Keratinocyte (primary cell): Measurements from ENCODE around the gene DVL2. TPM values are rescaled to one million over a fixed set of nuclear protein-coding genes. Genes with fewer than 3 reads are reported as not detected.
"Not testable (repeated sequence)": the region's sequence is repeated elsewhere in the genome, so short reads cannot be mapped to it uniquely, and the experiment has no call there.

Experiments
- DNase-seq: peaks from one replicate; pipeline ENCODE4 v3.0.0-alpha.2; 2011; ENCODE audit warnings: low read depth, missing footprints, low spot score
- FAIRE-seq: peaks from 2 replicates; lab custom pipeline; 2011; peaks lifted over from hg19 to GRCh38; lab: Jason Lieb, UNC
- H2AFZ ChIP-seq: 2 replicates; pipeline ENCODE4 v1.6.0; 2012; ENCODE audit warnings: low read length, control low read depth, inconsistent platforms; ENCODE audit not compliant: control insufficient read depth
- H3K27ac ChIP-seq: 2 replicates; pipeline ENCODE4 v1.5.1; 2011; ENCODE audit warnings: low read length; ENCODE audit not compliant: control insufficient read depth, insufficient read depth
- H3K27me3 ChIP-seq: 3 replicates; pipeline ENCODE4 v1.6.0; 2011; ENCODE audit warnings: low read length; ENCODE audit not compliant: control insufficient read depth, insufficient read depth; ENCODE audit errors: extremely low read depth
- H3K36me3 ChIP-seq, 2 experiments: 2 replicates in 1 of 2; 3 replicates in 1 of 2; pipeline ENCODE4 v1.5.1; 2011; ENCODE audit warnings: low read length in 2 of 2, mild to moderate bottlenecking in 1 of 2; ENCODE audit not compliant: control insufficient read depth in 2 of 2, insufficient read depth in 2 of 2; ENCODE audit errors: extremely low read depth in 1 of 2
- H3K4me1 ChIP-seq: 3 replicates; pipeline ENCODE4 v1.5.1; 2011; ENCODE audit warnings: low read length; ENCODE audit not compliant: control insufficient read depth, insufficient read depth; ENCODE audit errors: extremely low read depth
- H3K4me2 ChIP-seq: 3 replicates; pipeline ENCODE4 v1.6.0; 2011; ENCODE audit warnings: low read depth, low read length; ENCODE audit not compliant: control insufficient read depth, insufficient read depth; ENCODE audit errors: extremely low read depth
- H3K4me3 ChIP-seq, 3 experiments: fragments of 200-600 bp in 1 of 3; sonication (generic) in 1 of 3; 2 replicates in 2 of 3; 3 replicates in 1 of 3; pipeline ENCODE4 v1.5.1; 2011 to 2016; ENCODE audit warnings: low read length in 3 of 3, mild to moderate bottlenecking in 3 of 3, control low read depth in 2 of 3, inconsistent platforms in 1 of 3, low read depth in 1 of 3, mixed read lengths in 1 of 3, mixed run types in 1 of 3, moderate library complexity in 1 of 3; ENCODE audit not compliant: control insufficient read depth in 2 of 3, insufficient read depth in 2 of 3; ENCODE audit errors: extremely low read depth in 1 of 3
- H3K79me2 ChIP-seq: 2 replicates; pipeline ENCODE4 v1.6.0; 2012; ENCODE audit warnings: low read length; ENCODE audit not compliant: control insufficient read depth, insufficient read depth
- H3K9ac ChIP-seq: 3 replicates; pipeline ENCODE4 v1.6.0; 2011; ENCODE audit warnings: low read length; ENCODE audit not compliant: control insufficient read depth, insufficient read depth; ENCODE audit errors: extremely low read depth
- H3K9me1 ChIP-seq: 3 replicates; pipeline ENCODE4 v1.6.0; 2011; ENCODE audit warnings: low read length; ENCODE audit not compliant: control insufficient read depth, insufficient read depth; ENCODE audit errors: extremely low read depth
- H3K9me3 ChIP-seq: 2 replicates; pipeline ENCODE4 v1.5.1; 2012; ENCODE audit warnings: low read depth, low read length; ENCODE audit not compliant: control insufficient read depth
- H4K20me1 ChIP-seq: 3 replicates; pipeline ENCODE4 v1.6.0; 2011; ENCODE audit warnings: low read length; ENCODE audit not compliant: control insufficient read depth, insufficient read depth; ENCODE audit errors: extremely low read depth
- EZH2 ChIP-seq: IDR thresholded peaks from one replicate; pipeline ENCODE4 v1.6.1; 2012; ENCODE audit warnings: inconsistent platforms, mild to moderate bottlenecking, low read length, moderate library complexity
- dilution Hi-C: fragments of 300-500 bp; cut with MboI; formaldehyde crosslinking; loops from one replicate; pipeline ENCODE4 v1.7.0; 2020; ENCODE audit warnings: low sequenced_read_pairs; ENCODE audit not compliant: extremely low pct_ligation_motif_present
- polyA plus RNA-seq, 5 experiments: library from polyadenylated mRNA; depleted of rRNA in 3 of 5; stranded (reverse) in 3 of 5; stranded (forward) in 1 of 5; unstranded in 1 of 5; fragments of >200 nt; gene quantifications; 1 replicate in 1 of 5; 2 replicates in 3 of 5; 3 replicates in 1 of 5; pipeline versions ENCODE4 v1.2.1 to v1.2.3, GENCODE V29; 2011 to 2012; ENCODE audit warnings: missing spikeins in 2 of 5, low read depth in 1 of 5, low replicate concordance in 1 of 5
- TF ChIP-seq, protein P1 (sequence below), 3 experiments: IDR thresholded peaks in 1 of 3; conservative IDR thresholded peaks in 1 of 3; optimal IDR thresholded peaks in 1 of 3; 2 replicates in 2 of 3; 3 replicates in 1 of 3; pipeline versions ENCODE3 to v1.5.1; 2011; ENCODE audit warnings: low read length in 3 of 3, mild to moderate bottlenecking in 3 of 3, moderate library complexity in 2 of 3, control low read depth in 1 of 3, inconsistent platforms in 1 of 3; ENCODE audit not compliant: insufficient read depth in 2 of 3; ENCODE audit errors: extremely low read depth in 1 of 3

Gene DVL2
- polyA plus RNA-seq, 1 donor (not counting 4 experiments of a cell fraction or from before 2014, with no cell fraction given) = 3.7 TPM

DNA sequence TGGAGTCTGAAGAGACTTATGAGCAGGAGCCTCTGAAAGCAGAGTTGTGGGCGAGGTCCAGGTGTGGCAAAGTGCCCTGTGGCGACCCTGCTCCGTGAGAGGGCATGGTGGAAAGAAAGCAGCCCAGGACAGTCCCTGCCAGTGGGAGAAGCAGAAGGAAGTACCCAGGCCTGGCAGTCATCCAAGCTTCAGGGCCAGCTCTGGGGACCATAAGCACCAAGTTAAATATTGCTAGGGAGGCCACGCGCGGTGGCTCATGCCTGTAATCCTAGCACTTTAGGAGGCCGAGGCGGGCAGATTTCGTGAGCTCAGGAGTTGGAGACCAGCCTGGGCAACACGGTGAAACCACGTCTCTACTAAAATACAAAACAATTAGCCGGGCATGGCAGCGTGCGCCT is 50.2 kb downstream of the DVL2 start:
- H3K36me3 ChIP-seq = no peaks in the 10 kb centered on the region
- H2AFZ ChIP-seq = no peak overlapping the region
- no peak overlapping the region for H3K27ac ChIP-seq
- no peak overlapping the region for H3K9ac ChIP-seq
- no peak overlapping the region for H3K4me2 ChIP-seq
- H3K9me1 ChIP-seq = no peaks in the 10 kb centered on the region
- no peaks in the 10 kb centered on the region for H3K4me1 ChIP-seq
- FAIRE-seq = no peak
- no peaks in the 10 kb centered on the region for H3K79me2 ChIP-seq
- H4K20me1 ChIP-seq = no peaks in the 10 kb centered on the region
- TF ChIP-seq, protein P1, sequence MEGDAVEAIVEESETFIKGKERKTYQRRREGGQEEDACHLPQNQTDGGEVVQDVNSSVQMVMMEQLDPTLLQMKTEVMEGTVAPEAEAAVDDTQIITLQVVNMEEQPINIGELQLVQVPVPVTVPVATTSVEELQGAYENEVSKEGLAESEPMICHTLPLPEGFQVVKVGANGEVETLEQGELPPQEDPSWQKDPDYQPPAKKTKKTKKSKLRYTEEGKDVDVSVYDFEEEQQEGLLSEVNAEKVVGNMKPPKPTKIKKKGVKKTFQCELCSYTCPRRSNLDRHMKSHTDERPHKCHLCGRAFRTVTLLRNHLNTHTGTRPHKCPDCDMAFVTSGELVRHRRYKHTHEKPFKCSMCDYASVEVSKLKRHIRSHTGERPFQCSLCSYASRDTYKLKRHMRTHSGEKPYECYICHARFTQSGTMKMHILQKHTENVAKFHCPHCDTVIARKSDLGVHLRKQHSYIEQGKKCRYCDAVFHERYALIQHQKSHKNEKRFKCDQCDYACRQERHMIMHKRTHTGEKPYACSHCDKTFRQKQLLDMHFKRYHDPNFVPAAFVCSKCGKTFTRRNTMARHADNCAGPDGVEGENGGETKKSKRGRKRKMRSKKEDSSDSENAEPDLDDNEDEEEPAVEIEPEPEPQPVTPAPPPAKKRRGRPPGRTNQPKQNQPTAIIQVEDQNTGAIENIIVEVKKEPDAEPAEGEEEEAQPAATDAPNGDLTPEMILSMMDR (optimal IDR thresholded peaks at IDR 0.05 in 1 of 3, IDR thresholded peaks at IDR 0.05 in 1 of 3, conservative IDR thresholded peaks at IDR 0.05 in 1 of 3; ENCODE audit: extremely low read depth in 1 of 3, insufficient read depth in 2 of 3, low read length in 3 of 3) = no peak
- TF ChIP-seq EZH2 = no peak
- H3K9me3 ChIP-seq = no peaks in the 10 kb centered on the region
- H3K4me3 ChIP-seq = no peak overlapping the region
- peaks cover 3% of the 10 kb centered on the region for H3K27me3 ChIP-seq
- dilution Hi-C loops = no loop called here
- no peak for DNase-seq

DNA sequence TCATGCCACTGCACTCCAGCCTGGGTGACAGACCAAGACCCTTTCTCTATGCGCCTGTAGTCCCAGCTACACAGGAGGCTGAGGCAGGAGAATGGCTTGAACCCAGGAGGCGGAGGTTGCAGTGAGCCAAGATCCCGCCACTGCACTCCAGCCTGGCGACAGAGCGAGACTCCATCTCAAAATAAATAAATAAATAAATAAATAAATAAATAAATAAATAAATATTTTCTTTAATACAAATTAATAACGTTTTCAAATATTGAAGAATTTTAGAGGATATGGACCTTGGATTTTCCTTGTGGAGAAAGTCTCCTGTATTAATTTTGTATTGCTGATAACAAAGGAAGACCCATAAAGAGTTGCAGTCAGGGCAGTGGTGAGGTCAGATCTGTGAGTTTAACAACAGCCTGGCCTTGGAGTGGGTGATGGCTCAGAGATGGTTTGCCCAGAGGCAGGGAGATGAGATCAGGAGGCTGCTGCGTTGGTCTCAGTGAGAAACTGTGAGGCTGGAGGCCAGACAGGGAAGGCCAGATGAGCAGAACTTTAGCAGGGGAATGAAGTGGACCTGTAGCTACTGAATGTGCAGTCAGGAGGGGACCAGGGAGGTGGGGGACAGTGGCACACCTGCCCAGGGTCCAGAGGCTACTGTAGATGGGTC is 50.8 kb downstream of the DVL2 start:
- no peak for TF ChIP-seq EZH2
- TF ChIP-seq, protein P1 (optimal IDR thresholded peaks at IDR 0.05 in 1 of 3, IDR thresholded peaks at IDR 0.05 in 1 of 3, conservative IDR thresholded peaks at IDR 0.05 in 1 of 3; ENCODE audit: extremely low read depth in 1 of 3, insufficient read depth in 2 of 3, low read length in 3 of 3) = no peak
- Histone ChIP-seq H4K20me1 (no peaks in the 10 kb centered on the region), H3K9me1 (no peaks in the 10 kb centered on the region), H3K79me2 (no peaks in the 10 kb centered on the region), H3K27ac (no peak overlapping the region), H3K27me3 (peaks cover 3% of the 10 kb centered on the region), H3K9me3 (no peaks in the 10 kb centered on the region), H2AFZ (no peak overlapping the region), H3K4me2 (no peak overlapping the region), H3K4me3 (no peak overlapping the region), H3K9ac (no peak overlapping the region), H3K36me3 (no peaks in the 10 kb centered on the region), H3K4me1 (no peaks in the 10 kb centered on the region)
- FAIRE-seq (no peak), DNase-seq (no peak)
- dilution Hi-C loops = no loop called here

DNA sequence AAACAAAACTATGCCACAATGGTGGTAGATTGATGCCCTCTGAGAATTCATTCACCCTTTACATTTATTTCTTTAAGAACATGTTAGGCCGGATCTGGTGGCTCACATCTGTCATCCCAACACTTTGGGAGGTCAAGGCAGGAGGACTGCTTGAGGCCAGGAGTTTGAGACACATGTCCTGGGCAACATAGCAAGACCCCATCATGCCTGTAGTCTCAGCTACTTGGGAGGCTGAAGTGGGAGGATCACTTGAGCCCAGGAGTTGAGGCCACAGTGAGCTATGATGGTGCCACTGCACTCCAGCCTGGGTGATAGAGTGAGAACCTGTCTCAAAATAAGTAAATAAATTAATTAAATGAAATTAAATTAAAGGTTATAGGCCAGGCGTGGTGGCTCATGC is 52.2 kb downstream of the DVL2 start:
- H3K36me3 ChIP-seq, H3K79me2 ChIP-seq, H3K9ac ChIP-seq, FAIRE-seq, dilution Hi-C loops, H3K27ac ChIP-seq, H3K9me3 ChIP-seq, H3K4me2 ChIP-seq, H3K4me1 ChIP-seq, DNase-seq, H2AFZ ChIP-seq, H4K20me1 ChIP-seq, H3K9me1 ChIP-seq, H3K4me3 ChIP-seq: not testable (repeated sequence)
- peaks cover 15% of the 10 kb centered on the region for H3K27me3 ChIP-seq
